Right atrium auricular region (tissue), 2 donors: ENCODE measurements around the gene RFTN1. TPM values are rescaled to one million over a fixed set of nuclear protein-coding genes. Genes with fewer than 3 reads are reported as not detected.

Experiments
- DNase-seq: peaks from one replicate; pipeline ENCODE4 v3.0.0-alpha.2; 2019; ENCODE audit warnings: low spot score
- H3K27ac ChIP-seq, 2 donors: fragments of 200-600 bp; sonication (generic); 1 replicate in 1 of 2; 2 replicates in 1 of 2; pipeline ENCODE4 v1.5.1; 2016 to 2019
- H3K27me3 ChIP-seq, 2 donors: fragments of 200-600 bp; sonication (generic); one replicate each; pipeline versions ENCODE4 v1.5.1 to v1.6.0; 2017 to 2019
- H3K36me3 ChIP-seq: fragments of 200-600 bp; sonication (generic); one replicate; pipeline ENCODE4 v1.5.1; 2016
- H3K4me1 ChIP-seq, 2 donors: fragments of 200-600 bp; sonication (generic); one replicate each; pipeline versions ENCODE4 v1.5.1 to v1.6.0; 2017 to 2019
- H3K4me3 ChIP-seq, 2 donors: fragments of 200-600 bp; sonication (generic); 1 replicate in 1 of 2; 2 replicates in 1 of 2; pipeline ENCODE4 v1.5.1; 2017 to 2019; ENCODE audit warnings: mild to moderate bottlenecking in 1 of 2, moderate library complexity in 1 of 2
- H3K9me3 ChIP-seq, 2 donors: fragments of 200-600 bp; sonication (generic); one replicate each; pipeline ENCODE4 v1.5.1; 2019
- total RNA-seq, 2 donors: library from RNA; depleted of rRNA; stranded (reverse); fragments of >200 nt; gene quantifications; one replicate each; pipeline ENCODE4 v1.1.0, GENCODE V29; 2016
- TF ChIP-seq, protein P1 (sequence below), 2 donors: fragments of 200-600 bp; sonication (generic); IDR thresholded peaks; one replicate each; pipeline ENCODE4 v1.5.1; 2019; ENCODE audit warnings: antibody characterized with exemption in 2 of 2

RFTN1 gene
- total RNA-seq, 2 donors from 2014 or later, result 15.9 to 33.6 TPM

- TF ChIP-seq, protein P1, sequence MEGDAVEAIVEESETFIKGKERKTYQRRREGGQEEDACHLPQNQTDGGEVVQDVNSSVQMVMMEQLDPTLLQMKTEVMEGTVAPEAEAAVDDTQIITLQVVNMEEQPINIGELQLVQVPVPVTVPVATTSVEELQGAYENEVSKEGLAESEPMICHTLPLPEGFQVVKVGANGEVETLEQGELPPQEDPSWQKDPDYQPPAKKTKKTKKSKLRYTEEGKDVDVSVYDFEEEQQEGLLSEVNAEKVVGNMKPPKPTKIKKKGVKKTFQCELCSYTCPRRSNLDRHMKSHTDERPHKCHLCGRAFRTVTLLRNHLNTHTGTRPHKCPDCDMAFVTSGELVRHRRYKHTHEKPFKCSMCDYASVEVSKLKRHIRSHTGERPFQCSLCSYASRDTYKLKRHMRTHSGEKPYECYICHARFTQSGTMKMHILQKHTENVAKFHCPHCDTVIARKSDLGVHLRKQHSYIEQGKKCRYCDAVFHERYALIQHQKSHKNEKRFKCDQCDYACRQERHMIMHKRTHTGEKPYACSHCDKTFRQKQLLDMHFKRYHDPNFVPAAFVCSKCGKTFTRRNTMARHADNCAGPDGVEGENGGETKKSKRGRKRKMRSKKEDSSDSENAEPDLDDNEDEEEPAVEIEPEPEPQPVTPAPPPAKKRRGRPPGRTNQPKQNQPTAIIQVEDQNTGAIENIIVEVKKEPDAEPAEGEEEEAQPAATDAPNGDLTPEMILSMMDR (IDR thresholded peaks at IDR 0.05), result no peak
- no peak for DNase-seq
- H3K9me3 ChIP-seq, result no peaks in the 10 kb centered on the region
- no peak overlapping the region for H3K27ac ChIP-seq
- H3K36me3 ChIP-seq, result peaks cover 20% of the 10 kb centered on the region
- no peaks in the 10 kb centered on the region for H3K27me3 ChIP-seq
- no peaks in the 10 kb centered on the region for H3K4me1 ChIP-seq
- H3K4me3 ChIP-seq, result no peak overlapping the region
Observed at GRCh38 chr3:16280671-16281070, 232.8 kb downstream of the RFTN1 start.

- Histone ChIP-seq H3K27ac (no peak overlapping the region), H3K9me3 (no peaks in the 10 kb centered on the region), H3K4me3 (no peak overlapping the region), H3K4me1 (no peaks in the 10 kb centered on the region), H3K36me3 (peaks cover 20% of the 10 kb centered on the region), H3K27me3 (no peaks in the 10 kb centered on the region)
- DNase-seq, result no peak
- TF ChIP-seq, protein P1 (IDR thresholded peaks at IDR 0.05), result no peak
Observed at GRCh38 chr3:16279010-16279801, 234.3 kb downstream of the RFTN1 start.

DNA sequence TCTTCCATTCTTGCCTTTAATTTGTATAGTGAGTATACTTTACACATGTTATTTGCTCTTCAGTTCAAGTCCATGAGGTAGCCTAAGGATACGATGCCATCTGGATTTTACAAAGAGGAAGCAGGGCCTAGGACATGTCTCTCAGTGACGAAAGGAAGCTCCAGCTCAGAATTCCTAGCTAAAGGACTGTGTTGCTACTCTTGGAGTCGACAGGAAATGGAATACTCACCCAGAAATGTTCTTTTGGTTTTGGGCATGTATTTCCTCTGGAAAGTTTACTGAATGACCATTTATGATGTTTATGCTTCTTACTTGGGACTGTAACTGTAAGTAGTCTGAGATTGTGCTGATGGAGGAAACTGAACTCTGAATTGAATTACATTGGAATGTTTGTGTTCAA, 236.0 kb downstream of the RFTN1 start:
- TF ChIP-seq, protein P1 (IDR thresholded peaks at IDR 0.05), result no peak

DNA sequence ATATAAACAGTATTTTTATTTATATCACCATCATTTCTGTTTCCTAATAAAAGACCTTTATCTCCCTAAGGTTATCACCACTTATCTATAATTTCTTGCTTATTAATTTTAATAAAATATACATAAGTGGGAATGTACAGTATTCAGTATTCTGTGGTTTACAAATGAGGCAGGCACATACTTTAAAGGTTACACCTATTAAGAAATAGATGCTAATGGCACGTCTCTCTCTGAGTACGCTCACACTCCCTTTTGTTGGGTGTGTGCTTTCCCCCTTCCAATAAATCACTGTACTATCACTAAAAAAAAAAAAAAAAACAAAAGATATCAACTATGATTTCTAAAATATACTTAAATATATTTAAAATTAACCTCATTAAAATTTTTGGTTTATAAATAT, 239.6 kb downstream of the RFTN1 start:
- H3K36me3 ChIP-seq, result peaks cover 25% of the 10 kb centered on the region
- TF ChIP-seq, protein P1 (IDR thresholded peaks at IDR 0.05), result no peak

More for the DNA sequence above, 236.0 kb downstream of the RFTN1 start:
- no peak for DNase-seq
- Histone ChIP-seq H3K36me3 (peaks cover 13% of the 10 kb centered on the region), H3K27me3 (no peaks in the 10 kb centered on the region), H3K27ac (no peak overlapping the region), H3K9me3 (no peaks in the 10 kb centered on the region), H3K4me1 (no peaks in the 10 kb centered on the region), H3K4me3 (no peak overlapping the region)

DNA sequence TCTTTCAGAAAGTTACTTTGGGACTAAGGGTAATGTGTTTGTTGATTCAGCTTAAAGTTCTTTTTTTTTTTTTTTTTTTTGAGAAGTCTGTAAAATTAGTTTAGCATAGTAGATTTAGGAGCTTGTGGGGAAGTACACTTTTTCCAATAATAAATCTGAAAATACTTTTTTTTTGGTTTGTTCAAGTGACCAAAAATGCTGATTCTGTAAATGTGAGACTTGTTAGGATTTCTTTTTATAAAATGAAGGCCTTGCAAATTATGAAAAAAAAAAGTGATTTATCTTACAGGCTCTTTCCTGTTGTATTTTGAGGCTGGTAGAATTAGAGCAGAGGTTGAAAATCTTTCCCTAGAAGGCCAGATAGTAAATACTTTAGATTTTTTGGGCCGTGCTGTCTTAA, 240.9 kb downstream of the RFTN1 start:
- no peak overlapping the region for H3K27ac ChIP-seq
- no peaks in the 10 kb centered on the region for H3K27me3 ChIP-seq
- TF ChIP-seq, protein P1 (IDR thresholded peaks at IDR 0.05), result no peak
- peaks cover 25% of the 10 kb centered on the region for H3K36me3 ChIP-seq
- H3K4me1 ChIP-seq, result peaks cover 0 to 3% of the 10 kb centered on the region in 2 donors
- DNase-seq, result no peak
- H3K4me3 ChIP-seq, result no peak overlapping the region
- H3K9me3 ChIP-seq, result no peaks in the 10 kb centered on the region

More for the DNA sequence above, 239.6 kb downstream of the RFTN1 start:
- Histone ChIP-seq H3K4me1 (no peaks in the 10 kb centered on the region), H3K27me3 (no peaks in the 10 kb centered on the region), H3K27ac (no peak overlapping the region), H3K4me3 (no peak overlapping the region), H3K9me3 (no peaks in the 10 kb centered on the region)
- DNase-seq, result no peak
